GM18909 (cell line): Measurements from ENCODE around the gene RPS27.

Source experiments
- ATAC-seq: cut with Tn5 transposase; IDR thresholded peaks from one replicate; pipeline ENCODE4 v1.9.1; 2021; ENCODE audit warnings: mild to moderate bottlenecking; ENCODE audit not compliant: unreplicated experiment, poor library complexity

RPS27 gene

DNA sequence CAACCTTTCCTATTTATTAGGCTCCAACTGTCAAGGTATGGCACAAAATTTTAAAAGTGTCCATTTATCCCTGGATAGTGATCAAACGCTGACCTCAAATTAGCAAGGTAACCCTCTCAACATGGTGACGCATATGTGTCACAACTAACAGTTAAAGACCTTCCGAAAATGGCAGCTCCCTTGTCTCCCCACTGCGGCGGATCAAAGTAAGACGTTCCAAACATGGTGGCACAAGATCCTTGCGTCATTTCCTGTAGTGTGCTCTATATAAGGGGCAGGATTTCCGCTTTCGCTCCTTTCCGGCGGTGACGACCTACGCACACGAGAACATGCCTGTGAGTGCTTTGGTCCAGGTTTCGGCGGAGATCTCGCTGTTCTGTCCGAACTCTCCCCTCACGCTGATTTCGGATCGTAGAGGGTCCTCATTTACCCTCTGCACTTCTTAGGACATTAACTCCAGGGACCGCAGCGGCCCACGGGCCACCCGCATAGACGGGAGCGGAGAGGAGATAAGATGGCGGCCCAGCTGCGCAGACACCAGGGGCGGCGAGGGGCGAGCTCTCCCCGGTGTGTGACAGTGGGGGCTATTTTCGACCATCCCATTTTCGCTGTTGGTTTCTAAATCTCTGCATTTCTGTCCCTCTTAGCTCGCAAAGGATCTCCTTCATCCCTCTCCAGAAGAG is at the start of gene RPS27:
TSS of gene RPS27 (plus strand) at position 295 of the 683 bp plus-strand sequence. CDS start at position 330, 35 bp downstream.
- ATAC-seq = peak; percentile 80

- ATAC-seq = no peak
These were observed 48.5 kb upstream of the RPS27 start for GRCh38 chr1:153941826-153942725.

DNA sequence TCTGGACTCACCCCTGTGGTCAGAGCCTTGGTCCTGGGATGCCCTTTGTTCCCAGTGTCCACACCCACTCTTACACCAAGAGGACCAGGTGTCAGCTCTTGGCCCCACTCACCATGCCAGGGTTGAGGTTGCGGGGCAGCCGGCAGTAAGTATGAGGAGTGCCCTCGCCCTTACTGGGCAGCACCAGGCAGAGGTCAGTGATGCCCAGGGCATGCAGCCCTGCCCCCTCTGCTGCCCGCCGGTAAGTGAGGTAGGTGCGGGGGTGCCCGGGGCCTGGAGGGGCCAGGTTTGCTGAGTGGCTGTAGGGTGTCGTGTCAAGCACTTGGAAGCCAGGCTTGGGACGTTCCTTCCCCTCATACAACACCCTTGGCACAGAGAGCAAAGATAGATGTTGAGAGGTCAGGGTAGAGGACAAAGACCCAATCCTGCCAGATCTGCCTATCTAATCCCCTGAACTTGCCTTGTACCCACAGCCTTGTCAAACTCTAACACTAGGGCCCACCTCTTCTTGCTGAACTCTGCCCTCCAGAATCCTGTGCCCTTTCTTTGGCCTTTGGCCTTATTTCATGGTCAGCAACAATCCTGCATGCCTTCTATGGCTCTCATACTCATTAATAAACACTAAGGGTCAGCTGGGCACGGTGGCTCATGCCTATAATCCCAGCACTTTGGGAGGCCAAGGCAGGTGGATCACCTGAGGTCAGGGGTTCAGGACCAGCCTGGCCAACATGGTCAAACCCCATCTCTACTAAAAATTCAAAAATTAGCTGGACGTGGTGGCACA is 47.6 kb upstream of the RPS27 start:
- ATAC-seq = no peak

- no peak for ATAC-seq
These were observed 46.3 kb upstream of the RPS27 start for GRCh38 chr1:153944005-153944826.

GRCh38 chr1:153944827-153945117 is 45.8 kb upstream of the RPS27 start:
- ATAC-seq = no peak

- ATAC-seq = peak; percentile 27
These were observed 45.3 kb upstream of the RPS27 start for GRCh38 chr1:153945131-153945794.

DNA sequence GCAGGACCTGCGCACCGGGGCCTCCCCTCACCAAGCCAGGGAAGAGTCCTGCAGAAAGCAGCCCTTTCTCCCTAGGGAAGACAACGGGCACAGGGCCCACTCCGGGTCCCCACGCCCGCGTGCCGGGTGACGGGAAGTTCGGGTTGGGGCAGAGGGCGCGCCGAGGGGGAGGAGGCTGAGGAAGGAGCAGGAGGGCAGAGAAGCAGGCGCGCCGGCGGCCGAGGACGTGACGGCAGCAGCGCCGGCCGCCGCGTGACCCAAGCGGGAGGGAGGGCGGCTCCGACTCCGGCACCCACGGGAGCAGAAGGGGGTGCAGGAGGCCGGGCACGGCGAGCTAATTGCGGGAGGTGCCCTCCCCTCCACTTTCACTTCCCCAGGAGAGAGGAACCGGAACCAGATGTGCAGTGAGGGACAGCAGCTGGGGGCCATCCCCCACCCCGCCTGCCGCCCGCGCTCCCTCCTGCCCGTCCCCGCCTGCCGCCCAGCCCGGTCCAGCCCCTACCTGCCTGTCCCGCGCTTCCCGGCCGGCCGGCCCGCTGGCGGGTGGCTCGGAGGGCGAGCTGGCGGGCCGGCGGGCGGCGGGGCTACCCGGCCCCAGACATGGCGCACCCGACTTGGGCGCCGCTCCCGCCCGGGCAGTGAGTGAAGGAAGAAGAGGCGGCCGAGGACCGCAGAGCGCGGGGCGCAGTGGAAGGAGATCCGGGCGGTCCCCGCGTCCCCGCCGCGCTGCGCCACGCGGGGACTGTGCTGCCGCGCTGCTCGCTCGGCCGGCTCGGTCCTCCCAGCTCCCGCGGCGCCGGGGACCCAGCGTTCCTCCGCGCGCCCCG is 44.6 kb upstream of the RPS27 start:
- peak; percentile 64 for ATAC-seq

DNA sequence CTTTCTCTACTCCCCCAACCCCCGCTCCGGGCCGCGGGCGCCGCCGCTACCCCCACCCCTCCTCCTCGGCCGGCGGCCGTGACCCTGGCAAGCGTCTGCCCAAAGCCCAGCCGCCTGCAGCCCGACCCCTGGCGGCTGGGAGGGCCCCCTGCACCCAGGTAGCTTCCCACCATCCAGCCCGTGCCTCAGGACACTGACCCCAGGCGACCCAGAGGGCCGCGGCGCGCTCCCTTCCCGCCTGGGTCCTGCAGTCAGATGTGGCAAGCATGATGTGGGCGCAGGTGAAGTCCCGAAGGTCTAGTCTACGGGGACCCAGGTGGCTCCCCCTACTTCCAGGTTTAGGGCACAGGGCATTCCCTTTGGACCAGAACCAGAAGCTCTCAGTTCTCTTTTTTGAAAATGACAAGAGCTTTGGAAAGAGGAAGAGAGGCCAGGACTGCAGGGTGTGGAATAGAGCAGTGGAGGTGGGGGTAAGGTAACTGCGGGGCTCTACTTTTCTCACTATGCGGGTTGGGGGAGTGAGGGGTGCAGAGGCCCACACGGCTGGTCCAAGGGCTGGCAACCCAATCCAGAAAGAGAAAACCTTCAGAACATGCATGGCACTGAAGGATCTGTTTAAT is 43.8 kb upstream of the RPS27 start, which contains the start of gene DENND4B:
TSS of gene DENND4B (minus strand) at position 97 of the 620 bp plus-strand sequence. CDS start 2,344 bp downstream, outside the sequence.
- peak; percentile 67 for ATAC-seq

DNA sequence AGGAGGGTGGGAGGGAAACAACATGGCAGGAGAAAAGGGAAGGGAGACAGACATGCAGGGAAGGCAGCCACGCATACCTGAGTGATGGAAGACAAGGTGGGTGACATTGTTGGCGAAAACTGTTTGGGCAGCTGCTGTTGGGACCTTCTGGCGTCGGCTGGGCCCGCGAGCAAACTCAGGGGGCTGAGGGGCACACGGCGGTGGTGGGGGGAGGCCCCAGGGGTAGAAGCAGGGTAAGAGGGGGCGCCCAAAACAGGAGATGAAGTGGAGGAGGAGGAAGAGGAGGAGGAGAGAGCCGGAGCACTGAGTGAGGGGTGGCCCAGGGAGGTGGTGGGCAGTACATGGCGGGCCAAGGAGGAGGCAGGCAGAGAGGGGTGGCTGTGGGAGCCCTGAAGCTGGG is 39.4 kb upstream of the RPS27 start:
- no peak for ATAC-seq

DNA sequence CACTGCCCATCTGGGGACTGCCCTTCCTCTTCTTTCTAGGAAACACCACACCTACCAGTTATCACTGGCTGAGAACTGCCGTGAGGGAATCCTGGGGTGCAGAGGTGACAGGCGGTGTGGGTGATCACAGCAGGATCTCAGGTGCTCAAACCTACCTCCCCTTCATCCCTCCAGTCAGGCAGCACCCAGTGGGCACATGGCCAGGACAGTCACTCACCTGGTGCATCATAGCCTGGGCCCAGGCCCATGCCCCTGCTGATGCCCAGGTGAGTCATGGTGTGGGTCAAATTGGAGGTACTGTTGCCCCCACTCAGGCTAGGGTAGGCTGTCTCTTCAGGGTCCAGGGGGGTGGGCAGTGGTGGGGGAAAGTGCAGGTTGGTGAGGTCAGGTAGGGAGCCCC is 38.8 kb upstream of the RPS27 start:
- ATAC-seq = no peak

DNA sequence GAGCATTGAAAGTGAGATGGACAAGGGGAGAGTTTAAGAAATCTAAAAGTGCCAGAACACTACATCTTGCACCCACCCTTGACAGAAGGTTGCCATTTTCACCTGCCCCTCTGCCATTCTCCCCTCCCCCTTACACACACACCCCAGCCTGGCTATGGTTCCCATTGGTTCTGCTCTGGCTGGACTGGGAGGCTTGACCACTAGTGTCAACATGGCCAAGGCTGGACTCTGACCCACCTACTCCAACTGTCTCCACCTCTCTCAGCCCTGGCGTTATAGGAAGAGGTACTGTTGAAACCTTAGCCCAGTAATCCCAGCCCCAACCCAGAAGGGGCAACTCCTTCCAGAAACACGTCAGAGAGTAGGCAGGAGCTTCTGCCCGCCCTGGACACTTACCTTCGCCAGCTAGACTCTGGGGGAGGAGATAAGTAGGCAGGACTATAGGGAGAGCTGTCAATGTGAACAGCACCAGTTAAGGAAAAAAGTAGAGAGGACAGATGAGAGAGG is 36.6 kb upstream of the RPS27 start:
- no peak for ATAC-seq

GRCh38 chr1:153954826-153955225 is 35.7 kb upstream of the RPS27 start:
- no peak for ATAC-seq

- ATAC-seq = no peak
These were observed 33.4 kb upstream of the RPS27 start for GRCh38 chr1:153956997-153957715.

- peak; percentile 24 for ATAC-seq
These were observed 32.8 kb upstream of the RPS27 start for GRCh38 chr1:153957744-153958110.

- peak; percentile 77 for ATAC-seq
These were observed 32.2 kb upstream of the RPS27 start, which contains the start of gene CRTC2 for GRCh38 chr1:153958111-153958960. TSS of gene CRTC2 (minus strand) at chr1:153958612. CDS start at chr1:153958497, 115 bp downstream.

GRCh38 chr1:153958961-153959260 is 31.7 kb upstream of the RPS27 start:
- no peak for ATAC-seq

- ATAC-seq = no peak
These were observed 31.1 kb upstream of the RPS27 start for GRCh38 chr1:153959454-153959853.
